HG02763 (cell line): ENCODE results near the gene CGREF1.
"Not testable (repeated sequence)": the region's sequence is repeated elsewhere in the genome, so short reads cannot be mapped to it uniquely, and the experiment has no call there.

Experiments used
- ATAC-seq: cut with Tn5 transposase; IDR thresholded peaks from one replicate; pipeline ENCODE4 v1.9.1; 2021; ENCODE audit warnings: mild to moderate bottlenecking, moderate library complexity; ENCODE audit not compliant: unreplicated experiment

The CGREF1 gene

GRCh38 chr2:27115519-27115918 is 3.4 kb downstream of the CGREF1 start:
- no peak for ATAC-seq

- ATAC-seq, result not testable (repeated sequence)
These were observed 7.4 kb downstream of the CGREF1 start for GRCh38 chr2:27111392-27112078.

GRCh38 chr2:27110603-27111352 is 8.2 kb downstream of the CGREF1 start:
- ATAC-seq, result not testable (repeated sequence)

- ATAC-seq, result no peak
These were observed 9.8 kb downstream of the CGREF1 start for GRCh38 chr2:27109083-27109482.

- ATAC-seq, result no peak
These were observed 10.7 kb downstream of the CGREF1 start for GRCh38 chr2:27108221-27108620.

- ATAC-seq, result no peak
These were observed 12.9 kb downstream of the CGREF1 start for GRCh38 chr2:27105981-27106380.

- ATAC-seq, result no peak
These were observed 16.6 kb downstream of the CGREF1 start for GRCh38 chr2:27102329-27102728.

GRCh38 chr2:27100036-27100435 is 18.9 kb downstream of the CGREF1 start:
- ATAC-seq, result no peak

- no peak for ATAC-seq
These were observed 19.5 kb downstream of the CGREF1 start for GRCh38 chr2:27099334-27099955.

GRCh38 chr2:27097341-27097740 is 21.6 kb downstream of the CGREF1 start:
- ATAC-seq, result no peak

- ATAC-seq, result no peak
These were observed 22.1 kb downstream of the CGREF1 start for GRCh38 chr2:27096748-27097297.

GRCh38 chr2:27095745-27096651 is 22.9 kb downstream of the CGREF1 start:
- no peak for ATAC-seq

- ATAC-seq, result no peak
These were observed 23.5 kb downstream of the CGREF1 start for GRCh38 chr2:27095427-27095744.

GRCh38 chr2:27094353-27094984 is 24.5 kb downstream of the CGREF1 start:
- ATAC-seq, result no peak

- no peak for ATAC-seq
These were observed 25.2 kb downstream of the CGREF1 start for GRCh38 chr2:27093430-27094352.

GRCh38 chr2:27092696-27093429 is 26.1 kb downstream of the CGREF1 start:
- no peak for ATAC-seq

GRCh38 chr2:27091746-27092695 is 26.9 kb downstream of the CGREF1 start:
- ATAC-seq, result no peak
